Prostate gland (tissue), 2 donors: ENCODE data around the gene SPNS2. TPM values are rescaled to one million over a fixed set of nuclear protein-coding genes. Genes with fewer than 3 reads are reported as not detected.

ENCODE experiments used
- DNase-seq: peaks from one replicate; pipeline ENCODE4 v3.0.0-alpha.2; 2019; ENCODE audit warnings: low spot score
- H3K27ac ChIP-seq, 2 donors: fragments of 200-600 bp; sonication (generic); 2 replicates each; pipeline ENCODE4 v1.5.1; 2017 to 2019
- H3K27me3 ChIP-seq: fragments of 200-600 bp; sonication (generic); replicated peaks from 2 replicates; pipeline ENCODE4 v1.5.1; 2019; ENCODE audit not compliant: insufficient read depth
- H3K36me3 ChIP-seq, 2 donors: fragments of 200-600 bp; sonication (generic); 1 replicate in 1 of 2; 2 replicates in 1 of 2; pipeline versions ENCODE4 v1.5.1 to v1.8.1; 2017 to 2019
- H3K4me1 ChIP-seq: fragments of 200-600 bp; sonication (generic); replicated peaks from 2 replicates; pipeline ENCODE4 v1.5.1; 2019
- H3K4me3 ChIP-seq, 2 donors: fragments of 200-600 bp; sonication (generic); 2 replicates each; pipeline ENCODE4 v1.5.1; 2017 to 2019
- H3K9me3 ChIP-seq: fragments of 200-600 bp; sonication (generic); 2 replicates; pipeline ENCODE4 v1.5.1; 2017
- CTCF ChIP-seq, 4 experiments: fragments of 200-600 bp in 2 of 4; fragments of 450-650 bp in 2 of 4; sonication (generic) in 2 of 4; IDR thresholded peaks; 1 replicate in 3 of 4; 2 replicates in 1 of 4; pipeline ENCODE4 v1.5.1; 2016 to 2019; ENCODE audit warnings: antibody characterized with exemption in 4 of 4, mild to moderate bottlenecking in 2 of 4, moderate library complexity in 2 of 4
- POLR2A ChIP-seq: fragments of 450-650 bp; IDR thresholded peaks from one replicate; pipeline ENCODE4 v1.6.1; 2016; ENCODE audit warnings: antibody characterized with exemption, mild to moderate bottlenecking
- POLR2AphosphoS5 ChIP-seq: sonication (generic); formaldehyde crosslinking; IDR thresholded peaks from one replicate; pipeline ENCODE4 v1.6.1; 2017; ENCODE audit warnings: antibody characterized with exemption
- WGBS: methylation state at CpG from one replicate; pipeline ENCODE4 v1.1.5; 2018; 5-methylcytosine and 5-hydroxymethylcytosine counted together
- intact Hi-C: fragments of 100-400 bp; cut with DNase I; formaldehyde crosslinking; loops from one replicate; pipeline ENCODE4 v1.14.2; 2022
- total RNA-seq, 2 donors: library from RNA; depleted of rRNA; stranded (reverse); fragments of >200 nt; gene quantifications; one replicate each; pipeline ENCODE4 v1.1.0, GENCODE V29; 2016

Gene SPNS2
- total RNA-seq, 2 donors from 2014 or later: 6.6 to 14.0 TPM

GRCh38 chr17:4565209-4566141, 66.8 kb downstream of the SPNS2 start:
- Histone ChIP-seq H3K9me3 (no peaks in the 10 kb centered on the region), H3K4me3 (no peak overlapping the region), H3K27ac (no peak overlapping the region), H3K4me1 (no peaks in the 10 kb centered on the region), H3K27me3 (no peaks in the 10 kb centered on the region), H3K36me3 (no peaks in the 10 kb centered on the region)
- 32% methylated on average over 16 of the region's 16 CpGs for WGBS
- peak; percentile 51 for DNase-seq
- intact Hi-C loops: loop anchor here (10.0 kb wide), 1 partner anchor 141 kb away; no protein-coding TSS in a partner anchor
- TF ChIP-seq POLR2AphosphoS5 (peak; percentile 35), POLR2A (no peak), CTCF (IDR thresholded peaks at IDR 0.05) (peak; percentile 38 to 76 (median 52))

- H3K27ac ChIP-seq: no peak overlapping the region
- no peaks in the 10 kb centered on the region for H3K27me3 ChIP-seq
- TF ChIP-seq POLR2A (no peak), CTCF (IDR thresholded peaks at IDR 0.05) (peak; percentile 31 to 67 (median 63)), POLR2AphosphoS5 (no peak)
- no peaks in the 10 kb centered on the region for H3K4me1 ChIP-seq
- peak; percentile 43 for DNase-seq
- no peak overlapping the region for H3K4me3 ChIP-seq
- 23% methylated on average over 5 of the region's 5 CpGs for WGBS
- no peaks in the 10 kb centered on the region for H3K9me3 ChIP-seq
- H3K36me3 ChIP-seq: no peaks in the 10 kb centered on the region
- intact Hi-C loops: loop anchor here (1.0 to 10.0 kb wide), 2 partner anchors 59 to 142 kb away; no protein-coding TSS in a partner anchor
Measured at GRCh38 chr17:4566785-4567184, 68.1 kb downstream of the SPNS2 start.

GRCh38 chr17:4569591-4569990, 70.9 kb downstream of the SPNS2 start:
- no peaks in the 10 kb centered on the region for H3K27me3 ChIP-seq
- no peaks in the 10 kb centered on the region for H3K9me3 ChIP-seq
- intact Hi-C loops: loop anchor here (10.0 kb wide), 1 partner anchor 145 kb away; no protein-coding TSS in a partner anchor
- no peak for DNase-seq
- H3K4me1 ChIP-seq: no peaks in the 10 kb centered on the region
- H3K4me3 ChIP-seq: no peak overlapping the region
- 37% methylated on average over 1 of the region's 1 CpG for WGBS
- no peak overlapping the region for H3K27ac ChIP-seq
- TF ChIP-seq POLR2A: no peak
- no peak for TF ChIP-seq CTCF (IDR thresholded peaks at IDR 0.05)
- TF ChIP-seq POLR2AphosphoS5: no peak
- no peaks in the 10 kb centered on the region for H3K36me3 ChIP-seq

- no peak for DNase-seq
- no peak for TF ChIP-seq CTCF (IDR thresholded peaks at IDR 0.05)
- TF ChIP-seq POLR2A: no peak
- no peak for TF ChIP-seq POLR2AphosphoS5
- H3K4me3 ChIP-seq: no peak overlapping the region
- H3K4me1 ChIP-seq: no peaks in the 10 kb centered on the region
- 69% methylated on average over 9 of the region's 9 CpGs for WGBS
- no peak overlapping the region for H3K27ac ChIP-seq
- H3K27me3 ChIP-seq: no peaks in the 10 kb centered on the region
- H3K36me3 ChIP-seq: no peaks in the 10 kb centered on the region
- no peaks in the 10 kb centered on the region for H3K9me3 ChIP-seq
- intact Hi-C loops: no loop called here
Measured at GRCh38 chr17:4572131-4572530, 73.5 kb downstream of the SPNS2 start.
